Measurements from ENCODE around the gene DHFR.

DHFR gene

DNA sequence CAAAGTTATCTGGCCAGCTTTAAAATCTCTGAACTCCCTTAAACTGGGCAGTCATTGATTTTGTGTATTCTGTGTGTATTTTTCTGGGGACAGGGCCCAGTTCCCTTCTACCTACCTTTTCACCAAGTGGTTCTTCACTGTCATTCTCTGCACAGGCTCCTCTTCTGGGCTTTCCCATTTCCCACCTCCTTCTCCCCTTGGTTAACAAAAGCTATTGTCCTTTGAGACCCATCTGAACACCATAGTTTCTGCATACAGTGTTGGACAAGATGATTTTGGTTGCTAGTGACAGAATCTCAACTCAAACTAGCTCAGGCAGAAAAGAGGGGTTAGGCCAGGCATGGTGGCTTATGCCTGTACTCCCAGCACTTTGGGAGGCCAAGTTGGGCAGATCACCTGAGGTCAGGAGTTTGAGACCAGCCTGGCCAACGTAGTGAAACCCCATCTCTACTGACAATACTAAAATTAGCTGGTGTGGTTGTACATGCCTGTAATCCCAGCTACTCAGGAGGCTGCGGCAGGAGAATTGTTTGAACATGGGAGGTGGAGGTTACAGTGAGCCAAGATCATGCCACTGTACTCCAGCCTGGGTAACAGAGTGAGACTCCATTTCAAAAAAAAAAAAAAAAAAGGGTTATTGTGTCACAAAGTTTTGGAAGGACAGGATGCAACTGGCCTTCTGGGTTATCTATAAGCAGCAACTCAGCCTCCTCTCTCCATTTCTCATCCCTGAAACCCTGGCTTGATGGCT is 53.7 kb downstream of the DHFR start:
- DNase-seq (ENCODE audit: low read depth) = no peak
- TF ChIP-seq, protein P1, sequence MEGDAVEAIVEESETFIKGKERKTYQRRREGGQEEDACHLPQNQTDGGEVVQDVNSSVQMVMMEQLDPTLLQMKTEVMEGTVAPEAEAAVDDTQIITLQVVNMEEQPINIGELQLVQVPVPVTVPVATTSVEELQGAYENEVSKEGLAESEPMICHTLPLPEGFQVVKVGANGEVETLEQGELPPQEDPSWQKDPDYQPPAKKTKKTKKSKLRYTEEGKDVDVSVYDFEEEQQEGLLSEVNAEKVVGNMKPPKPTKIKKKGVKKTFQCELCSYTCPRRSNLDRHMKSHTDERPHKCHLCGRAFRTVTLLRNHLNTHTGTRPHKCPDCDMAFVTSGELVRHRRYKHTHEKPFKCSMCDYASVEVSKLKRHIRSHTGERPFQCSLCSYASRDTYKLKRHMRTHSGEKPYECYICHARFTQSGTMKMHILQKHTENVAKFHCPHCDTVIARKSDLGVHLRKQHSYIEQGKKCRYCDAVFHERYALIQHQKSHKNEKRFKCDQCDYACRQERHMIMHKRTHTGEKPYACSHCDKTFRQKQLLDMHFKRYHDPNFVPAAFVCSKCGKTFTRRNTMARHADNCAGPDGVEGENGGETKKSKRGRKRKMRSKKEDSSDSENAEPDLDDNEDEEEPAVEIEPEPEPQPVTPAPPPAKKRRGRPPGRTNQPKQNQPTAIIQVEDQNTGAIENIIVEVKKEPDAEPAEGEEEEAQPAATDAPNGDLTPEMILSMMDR (conservative IDR thresholded peaks at IDR 0.05; ENCODE audit: low read depth, low read length) = no peak
- no peak overlapping the region for H3K4me3 ChIP-seq (ENCODE audit: low read length)

DNA sequence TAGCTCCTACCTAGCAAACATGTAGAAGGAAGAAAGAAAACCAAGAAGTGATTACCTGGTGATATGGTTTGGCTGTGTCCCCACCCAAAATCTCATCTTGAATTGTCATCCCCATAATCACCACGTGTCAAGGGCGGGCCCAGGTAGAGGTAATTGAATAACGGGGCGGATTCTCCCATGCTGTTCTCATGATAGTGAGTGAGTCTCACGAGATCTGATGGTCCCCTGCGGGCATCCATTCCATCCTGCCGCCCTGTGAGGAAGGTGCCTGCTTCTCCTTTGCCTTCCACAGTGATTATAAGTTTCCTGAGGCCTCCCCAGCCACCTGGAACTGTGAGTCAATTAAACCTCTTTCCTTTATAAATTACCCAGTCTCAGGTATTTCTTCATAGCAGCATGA is 57.3 kb downstream of the DHFR start:
- no peak overlapping the region for H3K4me3 ChIP-seq (ENCODE audit: low read length)
- no peak for DNase-seq (ENCODE audit: low read depth)
- TF ChIP-seq, protein P1 (conservative IDR thresholded peaks at IDR 0.05; ENCODE audit: low read depth, low read length) = no peak

DNA sequence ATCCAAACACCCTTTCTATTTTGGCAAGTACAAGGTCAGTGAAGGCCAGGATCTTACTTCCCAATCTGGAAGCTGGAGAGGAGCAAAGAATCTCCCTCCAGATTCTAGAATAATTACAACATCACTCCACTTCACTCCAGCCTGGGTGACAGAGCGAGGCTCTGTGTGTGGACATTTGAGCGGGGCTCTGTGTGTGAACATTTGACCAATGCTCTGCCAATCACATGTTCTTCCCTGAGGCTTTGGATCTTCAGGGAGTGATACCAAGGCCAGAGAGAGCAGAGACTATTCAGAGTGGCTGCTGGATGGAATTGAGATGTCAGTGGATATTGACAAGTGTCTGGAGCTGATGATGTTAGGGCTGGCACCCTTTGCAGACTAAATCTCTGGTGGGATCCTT is 60.0 kb downstream of the DHFR start:
- H3K4me3 ChIP-seq (ENCODE audit: low read length) = no peak overlapping the region
- DNase-seq (ENCODE audit: low read depth) = no peak
- TF ChIP-seq, protein P1 (conservative IDR thresholded peaks at IDR 0.05; ENCODE audit: low read depth, low read length) = no peak

DNA sequence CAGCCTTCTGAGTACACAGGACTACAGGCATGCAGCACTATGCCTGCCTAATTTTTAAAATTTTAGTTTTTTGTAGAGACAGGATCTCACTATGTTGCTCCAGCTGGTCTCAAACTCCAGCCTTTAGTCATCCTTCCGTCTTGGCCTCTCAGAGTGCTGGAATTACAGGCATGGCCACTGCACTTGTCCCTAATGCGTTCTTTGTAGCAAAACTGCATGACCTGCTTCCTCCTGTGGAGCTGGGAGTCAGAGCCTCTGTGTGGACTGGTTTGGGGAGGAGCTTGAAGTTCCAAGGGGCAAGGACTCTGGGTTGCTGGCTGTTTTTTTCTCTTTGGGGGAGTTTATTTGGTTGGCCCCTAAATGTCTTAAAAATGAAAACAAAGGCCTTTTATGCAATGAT is 62.0 kb downstream of the DHFR start:
- no peak for DNase-seq (ENCODE audit: low read depth)
- TF ChIP-seq, protein P1 (conservative IDR thresholded peaks at IDR 0.05; ENCODE audit: low read depth, low read length) = no peak
- no peak overlapping the region for H3K4me3 ChIP-seq (ENCODE audit: low read length)

DNA sequence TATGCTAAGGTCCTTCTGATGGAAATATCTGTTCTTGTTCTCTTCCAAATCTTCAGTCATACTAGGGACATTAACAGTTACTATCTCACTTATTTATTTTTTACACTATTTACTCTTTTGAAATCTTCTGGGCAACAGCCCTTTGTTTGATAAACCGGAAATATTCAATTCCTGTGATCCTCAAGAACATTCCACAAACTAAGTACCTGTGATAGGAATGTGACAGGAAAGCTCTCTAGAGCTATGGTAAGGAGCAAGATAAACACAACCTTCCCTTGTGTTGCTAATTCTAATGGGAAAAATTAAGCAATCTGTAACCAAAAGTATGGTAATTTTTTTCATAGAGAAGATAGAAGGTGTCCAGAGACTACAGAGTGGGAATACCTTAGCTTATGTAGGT is 62.7 kb downstream of the DHFR start:
- no peak overlapping the region for H3K4me3 ChIP-seq (ENCODE audit: low read length)
- no peak for DNase-seq (ENCODE audit: low read depth)
- TF ChIP-seq, protein P1 (conservative IDR thresholded peaks at IDR 0.05; ENCODE audit: low read depth, low read length) = no peak

DNA sequence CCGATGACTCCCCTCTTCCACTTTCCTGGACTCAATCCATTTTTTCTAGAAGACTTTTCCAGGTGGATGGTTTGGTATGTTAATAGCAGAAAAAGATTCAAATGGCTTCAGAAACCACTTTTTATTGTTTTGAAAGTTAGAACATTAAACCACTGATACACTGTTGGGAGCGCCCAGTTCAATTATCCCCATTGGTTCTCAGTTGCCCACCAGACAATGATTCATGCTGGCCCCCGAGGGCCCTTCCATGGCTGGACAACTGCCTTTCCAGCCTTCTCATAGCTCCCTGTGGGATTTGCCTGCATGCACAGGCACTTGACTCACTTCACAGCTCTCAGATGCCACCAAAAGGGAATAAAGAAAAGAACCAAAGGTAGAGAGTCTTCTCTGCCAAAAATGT is 63.4 kb downstream of the DHFR start:
- no peak for DNase-seq (ENCODE audit: low read depth)
- TF ChIP-seq, protein P1 (conservative IDR thresholded peaks at IDR 0.05; ENCODE audit: low read depth, low read length) = no peak
- no peak overlapping the region for H3K4me3 ChIP-seq (ENCODE audit: low read length)

DNA sequence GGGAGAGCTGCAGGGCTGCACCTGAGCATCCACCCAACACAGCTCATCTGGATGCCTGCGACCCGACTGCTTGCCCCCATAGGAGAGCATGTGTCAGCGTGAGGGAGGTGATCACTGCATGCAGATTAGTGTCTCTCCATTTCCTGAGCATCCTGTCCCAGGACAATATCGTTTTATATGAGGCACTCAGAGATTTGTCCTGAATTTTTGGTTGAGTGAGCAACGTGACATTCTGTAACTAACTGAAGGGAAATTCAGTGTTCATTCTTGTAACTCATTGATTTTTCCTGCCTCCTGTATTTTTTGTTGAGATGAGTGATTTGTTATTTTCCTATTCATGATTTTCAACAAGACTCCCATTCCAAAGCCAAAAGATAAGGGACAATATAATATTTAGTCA is 64.0 kb downstream of the DHFR start:
- H3K4me3 ChIP-seq (ENCODE audit: low read length) = no peak overlapping the region
- no peak for DNase-seq (ENCODE audit: low read depth)
- TF ChIP-seq, protein P1 (conservative IDR thresholded peaks at IDR 0.05; ENCODE audit: low read depth, low read length) = no peak

All from retinal pigment epithelial cell (primary cell).